ENCODE measurements around the gene ISYNA1. TPM values are rescaled to one million over a fixed set of nuclear protein-coding genes. Genes with fewer than 3 reads are reported as not detected.

ISYNA1 gene
- total and polyA plus RNA-seq, 4 donors: 4.7 to 41.9 (median 10.1) TPM

GRCh38 chr19:18418483-18419194 lies 19.3 kb downstream of the ISYNA1 start (continued):
- no peak for TF ChIP-seq HNF4G (IDR thresholded peaks at IDR 0.05)
- TF ChIP-seq NR2F2 (IDR thresholded peaks at IDR 0.05): no peak
- TF ChIP-seq SP1 (IDR thresholded peaks at IDR 0.05): no peak
- no peak for TF ChIP-seq TAF1 (conservative IDR thresholded peaks at IDR 0.05)
- TF ChIP-seq YY1 (IDR thresholded peaks at IDR 0.05): no peak

GRCh38 chr19:18418029-18418482 lies 19.9 kb downstream of the ISYNA1 start:
- no peak for TF ChIP-seq FOXA1 (IDR thresholded peaks at IDR 0.05)
- no peak for TF ChIP-seq HNF4A (conservative IDR thresholded peaks at IDR 0.05)
- no peak for TF ChIP-seq FOXA2 (IDR thresholded peaks at IDR 0.05)
- TF ChIP-seq EGR1 (IDR thresholded peaks at IDR 0.05; ENCODE audit: low read depth in 2 of 2): no peak
- no peak for TF ChIP-seq REST (IDR thresholded peaks at IDR 0.05)
- TF ChIP-seq ZBTB33 (IDR thresholded peaks at IDR 0.05): no peak
- no peak for TF ChIP-seq RAD21 (IDR thresholded peaks at IDR 0.05)
- no peak for TF ChIP-seq ATF3 (IDR thresholded peaks at IDR 0.05)
- no peak for TF ChIP-seq CTCF (IDR thresholded peaks at IDR 0.05; ENCODE audit: low read depth, low read length, missing input control)
- TF ChIP-seq TAF1 (conservative IDR thresholded peaks at IDR 0.05): no peak
- TF ChIP-seq NR2F2 (IDR thresholded peaks at IDR 0.05): no peak
- no peak for TF ChIP-seq RXRA (IDR thresholded peaks at IDR 0.05)
- TF ChIP-seq SP1 (IDR thresholded peaks at IDR 0.05): no peak
- TF ChIP-seq HNF4G (IDR thresholded peaks at IDR 0.05): no peak
- TF ChIP-seq YY1 (IDR thresholded peaks at IDR 0.05): no peak
- TF ChIP-seq MAX (IDR thresholded peaks at IDR 0.05): no peak
- Histone ChIP-seq H3K9me3 (ENCODE audit: control insufficient read depth in 4 of 4, low read length in 3 of 4) (no peaks in the 10 kb centered on the region), H3K36me3 (ENCODE audit: control insufficient read depth in 4 of 4, insufficient read depth in 3 of 4, low read depth in 1 of 4, low read length in 3 of 4) (no peaks in the 10 kb centered on the region), H3K9ac (ENCODE audit: low read depth in 1 of 2, low read length in 2 of 2) (no peak overlapping the region), H3K27me3 (ENCODE audit: control insufficient read depth in 4 of 4, insufficient read depth in 4 of 4, low read length in 3 of 4) (no peaks in the 10 kb centered on the region), H3K4me1 (ENCODE audit: control insufficient read depth in 4 of 4, insufficient read depth in 4 of 4, low read length in 3 of 4) (peaks cover 9 to 49% (median 28%) of the 10 kb centered on the region in 4 donors), H3K27ac (ENCODE audit: low read depth in 1 of 2, low read length in 2 of 2) (peak overlapping the region; percentile 89 to 94), H3K4me3 (ENCODE audit: low read depth in 1 of 3, low read length in 3 of 3) (no peak overlapping the region)
- DNase-seq (ENCODE audit: low spot score): no peak
- 9% methylated on average over 30 of the region's 30 CpGs for WGBS

All from liver (tissue), 9 donors.